Immature natural killer cell (primary cell): ENCODE measurements around the gene RNU1-1. TPM values are rescaled to one million over a fixed set of nuclear protein-coding genes. Genes with fewer than 3 reads are reported as not detected.
"Not testable (repeated sequence)": the region's sequence is repeated elsewhere in the genome, so short reads cannot be mapped to it uniquely, and the experiment has no call there.

ENCODE experiments used
- DNase-seq, 3 donors: peaks; one replicate each; pipeline ENCODE4 v3.0.0; 2022; ENCODE audit warnings: mixed read lengths in 1 of 3
- H3K27ac Mint-ChIP-seq, 6 donors: one replicate each; pipeline ENCODE4 v1.8.0; 2020; ENCODE audit warnings: mixed read lengths in 6 of 6, mild to moderate bottlenecking in 5 of 6, inconsistent platforms in 4 of 6, moderate library complexity in 3 of 6
- H3K27me3 Mint-ChIP-seq, 3 donors: one replicate each; pipeline ENCODE4 v1.8.0; 2020 to 2021; ENCODE audit warnings: low read depth in 3 of 3, mild to moderate bottlenecking in 3 of 3, mixed read lengths in 3 of 3, moderate library complexity in 3 of 3, inconsistent platforms in 1 of 3
- H3K36me3 Mint-ChIP-seq, 3 donors: one replicate each; pipeline ENCODE4 v1.8.0; 2020; ENCODE audit warnings: mixed read lengths in 3 of 3, inconsistent platforms in 2 of 3, mild to moderate bottlenecking in 2 of 3
- H3K4me1 Mint-ChIP-seq, 2 donors: one replicate each; pipeline ENCODE4 v1.8.0; 2020; ENCODE audit warnings: inconsistent platforms in 2 of 2, mild to moderate bottlenecking in 2 of 2, mixed read lengths in 2 of 2, moderate library complexity in 1 of 2
- H3K4me3 Mint-ChIP-seq, 5 donors: one replicate each; pipeline ENCODE4 v1.8.0; 2020; ENCODE audit warnings: mild to moderate bottlenecking in 5 of 5, mixed read lengths in 5 of 5, inconsistent platforms in 3 of 5, moderate library complexity in 3 of 5
- H3K9me3 Mint-ChIP-seq, 6 donors: one replicate each; pipeline ENCODE4 v1.8.0; 2020; ENCODE audit warnings: mild to moderate bottlenecking in 6 of 6, mixed read lengths in 6 of 6, inconsistent platforms in 4 of 6, moderate library complexity in 3 of 6
- polyA plus RNA-seq, 3 donors: library from polyadenylated mRNA; unstranded; fragments of 300-500 nt; fragmentation: Illumina TruSeq; gene quantifications; one replicate each; pipeline ENCODE4 v1.2.3, GENCODE V29; 2021

Gene RNU1-1
- polyA plus RNA-seq = 10 to 100 TPM in 1 of 3 donors, not detected in 2; 28.1 TPM

GRCh38 chr1:16514107-16515055 lies at the start of gene RNU1-1:
Gene RNU1-1, minus strand, starts transcription at chr1:16514285.
- H3K9me3 Mint-ChIP-seq, H3K4me3 Mint-ChIP-seq, H3K36me3 Mint-ChIP-seq, H3K27ac Mint-ChIP-seq, H3K27me3 Mint-ChIP-seq, H3K4me1 Mint-ChIP-seq: not testable (repeated sequence)
- peak; percentile 89 to 93 (median 93) for DNase-seq

DNA sequence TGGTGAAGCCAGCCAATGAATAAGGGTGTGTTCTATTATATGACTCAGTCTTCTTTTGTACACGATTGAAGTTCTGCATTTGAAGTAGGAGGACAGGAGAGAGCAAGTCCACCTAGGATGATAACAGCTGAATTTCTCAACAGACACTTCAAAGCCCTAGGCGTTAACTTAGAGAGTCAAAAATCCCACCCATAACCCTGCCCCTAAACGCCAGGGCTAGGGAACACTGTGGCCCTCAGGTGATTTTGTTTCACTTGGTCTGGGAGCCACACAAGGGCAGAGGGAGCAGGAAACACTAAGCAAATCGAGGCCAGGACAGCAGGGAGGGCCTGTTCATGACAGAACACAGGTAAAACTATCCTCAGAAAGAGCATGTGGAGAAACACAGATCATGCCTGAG lies 47.0 kb upstream of the RNU1-1 start:
- H3K27ac Mint-ChIP-seq, H3K4me1 Mint-ChIP-seq, H3K27me3 Mint-ChIP-seq, H3K4me3 Mint-ChIP-seq, H3K9me3 Mint-ChIP-seq, DNase-seq, H3K36me3 Mint-ChIP-seq: not testable (repeated sequence)

DNA sequence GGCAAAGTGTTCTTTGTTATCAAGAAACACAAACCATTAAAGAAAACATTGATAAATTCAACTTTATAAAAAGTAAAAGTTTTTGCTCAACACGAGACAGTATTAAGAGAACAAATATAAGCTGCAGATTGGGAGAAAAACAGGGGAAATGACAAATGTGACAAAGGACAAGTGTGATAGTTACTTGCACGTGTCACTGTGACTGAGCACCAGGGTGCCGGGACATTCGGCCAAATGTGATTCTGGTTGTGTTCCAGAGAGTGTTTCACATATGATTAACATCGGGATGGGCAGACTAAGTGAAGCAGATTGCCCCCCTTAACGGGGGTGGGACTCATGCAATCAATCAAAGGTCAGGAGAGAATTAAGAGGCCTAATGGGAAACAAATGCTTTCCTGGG lies 46.4 kb upstream of the RNU1-1 start:
- not testable (repeated sequence) for DNase-seq, H3K4me3 Mint-ChIP-seq, H3K4me1 Mint-ChIP-seq, H3K27me3 Mint-ChIP-seq, H3K36me3 Mint-ChIP-seq, H3K27ac Mint-ChIP-seq, H3K9me3 Mint-ChIP-seq

GRCh38 chr1:16559688-16560087 lies 45.6 kb upstream of the RNU1-1 start:
- not testable (repeated sequence) for H3K4me3 Mint-ChIP-seq, DNase-seq, H3K36me3 Mint-ChIP-seq, H3K4me1 Mint-ChIP-seq, H3K27me3 Mint-ChIP-seq, H3K9me3 Mint-ChIP-seq, H3K27ac Mint-ChIP-seq

GRCh38 chr1:16557034-16557433 lies 42.9 kb upstream of the RNU1-1 start:
- not testable (repeated sequence) for H3K4me1 Mint-ChIP-seq, H3K4me3 Mint-ChIP-seq, H3K36me3 Mint-ChIP-seq, H3K27me3 Mint-ChIP-seq, DNase-seq, H3K27ac Mint-ChIP-seq, H3K9me3 Mint-ChIP-seq

DNA sequence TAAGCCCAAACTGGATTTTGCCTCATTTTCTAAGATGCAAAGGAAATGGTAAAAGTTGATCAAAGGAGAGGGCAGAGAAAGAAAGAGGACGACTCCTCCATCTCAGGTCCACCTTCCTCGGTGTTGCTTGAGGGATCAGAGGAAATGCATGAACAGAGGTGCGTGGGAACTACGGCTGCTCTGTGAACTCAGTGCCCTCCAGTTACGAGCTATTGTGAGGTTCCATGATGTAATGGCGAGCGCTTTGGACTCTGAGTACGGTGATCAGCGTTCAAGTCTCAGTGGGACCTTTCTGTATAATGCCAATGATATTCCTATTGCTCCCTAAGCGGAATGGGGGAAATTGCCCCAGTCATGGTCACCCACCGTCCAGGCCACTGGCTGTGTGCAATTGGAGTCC lies 39.2 kb upstream of the RNU1-1 start:
- not testable (repeated sequence) for H3K4me3 Mint-ChIP-seq, DNase-seq, H3K36me3 Mint-ChIP-seq, H3K4me1 Mint-ChIP-seq, H3K27me3 Mint-ChIP-seq, H3K27ac Mint-ChIP-seq, H3K9me3 Mint-ChIP-seq

- not testable (repeated sequence) for H3K27me3 Mint-ChIP-seq, H3K4me1 Mint-ChIP-seq, H3K27ac Mint-ChIP-seq, DNase-seq, H3K9me3 Mint-ChIP-seq, H3K4me3 Mint-ChIP-seq, H3K36me3 Mint-ChIP-seq
These were observed 36.3 kb upstream of the RNU1-1 start for GRCh38 chr1:16550212-16550918.

- not testable (repeated sequence) for H3K27ac Mint-ChIP-seq, H3K27me3 Mint-ChIP-seq, DNase-seq, H3K36me3 Mint-ChIP-seq, H3K4me1 Mint-ChIP-seq, H3K9me3 Mint-ChIP-seq, H3K4me3 Mint-ChIP-seq
These were observed 35.5 kb upstream of the RNU1-1 start for GRCh38 chr1:16549545-16549944.

DNA sequence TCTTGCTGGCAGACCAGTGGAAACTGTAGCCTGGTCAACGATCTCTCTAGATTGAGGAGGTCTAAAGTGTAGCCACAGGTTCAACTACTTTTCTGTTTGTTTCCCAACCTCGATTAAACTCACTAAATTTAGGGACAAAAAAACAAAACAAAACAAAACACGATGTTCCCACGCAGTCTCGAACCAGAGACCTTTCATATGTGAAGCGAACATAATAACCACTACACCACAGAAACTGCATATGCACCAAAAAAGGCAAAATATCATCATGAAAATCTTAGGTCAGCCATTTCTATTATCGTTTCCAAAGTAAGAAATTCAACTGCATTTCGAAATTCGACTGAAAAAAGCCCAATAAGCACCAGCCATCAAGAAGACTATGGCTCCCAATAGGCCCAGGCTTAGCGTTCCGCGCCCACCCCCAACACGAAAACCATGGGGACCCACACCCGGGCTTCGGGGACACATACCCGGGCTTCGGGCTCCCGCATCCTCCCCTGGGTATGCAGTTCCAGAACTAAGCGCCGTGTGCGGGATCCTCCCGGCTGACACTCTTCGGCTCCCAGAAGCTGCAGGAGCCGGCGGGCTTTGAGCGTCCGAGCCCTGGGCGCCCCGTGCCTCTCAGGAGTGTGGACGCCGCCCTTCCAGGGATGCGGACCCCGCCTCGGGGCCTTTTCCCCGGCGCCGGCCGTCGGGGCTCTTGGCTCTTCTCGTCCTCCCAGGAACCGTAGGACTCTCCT lies 33.6 kb upstream of the RNU1-1 start:
- H3K27me3 Mint-ChIP-seq, H3K9me3 Mint-ChIP-seq, H3K27ac Mint-ChIP-seq, H3K36me3 Mint-ChIP-seq, DNase-seq, H3K4me1 Mint-ChIP-seq, H3K4me3 Mint-ChIP-seq: not testable (repeated sequence)

DNA sequence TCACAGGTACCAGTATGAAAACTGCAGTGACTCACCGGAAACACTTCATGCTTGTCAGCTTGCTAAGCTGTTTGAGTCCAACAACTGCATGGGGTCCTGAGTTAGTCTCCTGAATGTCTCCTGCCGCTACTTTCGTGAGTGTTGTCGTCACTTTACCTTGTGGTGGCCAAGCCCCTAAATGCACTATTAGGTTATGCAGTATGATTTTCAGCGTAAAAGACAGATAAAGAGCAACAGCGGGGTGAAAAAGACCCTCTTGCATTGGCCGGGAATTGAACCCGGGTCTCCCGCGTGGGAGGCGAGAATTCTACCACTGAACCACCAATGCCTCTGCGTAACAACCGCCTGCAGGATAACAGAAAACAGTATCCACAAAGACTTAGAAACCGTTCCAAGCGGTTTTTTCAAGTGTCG lies 31.6 kb upstream of the RNU1-1 start:
- not testable (repeated sequence) for H3K27me3 Mint-ChIP-seq, H3K4me1 Mint-ChIP-seq, H3K36me3 Mint-ChIP-seq, H3K27ac Mint-ChIP-seq, H3K4me3 Mint-ChIP-seq, H3K9me3 Mint-ChIP-seq
- DNase-seq = peak in 1 of 3 donors; percentile 11

GRCh38 chr1:16540421-16540893 lies 26.4 kb upstream of the RNU1-1 start:
- H3K9me3 Mint-ChIP-seq, H3K4me1 Mint-ChIP-seq, H3K36me3 Mint-ChIP-seq, H3K27ac Mint-ChIP-seq, H3K27me3 Mint-ChIP-seq, DNase-seq, H3K4me3 Mint-ChIP-seq: not testable (repeated sequence)

- peaks cover 6 to 11% (median 8%) of the 10 kb centered on the region in 3 donors for H3K27me3 Mint-ChIP-seq
- H3K4me1 Mint-ChIP-seq, H3K9me3 Mint-ChIP-seq, H3K27ac Mint-ChIP-seq, H3K4me3 Mint-ChIP-seq, DNase-seq, H3K36me3 Mint-ChIP-seq: not testable (repeated sequence)
These were observed 23.4 kb upstream of the RNU1-1 start for GRCh38 chr1:16537528-16537927.

DNA sequence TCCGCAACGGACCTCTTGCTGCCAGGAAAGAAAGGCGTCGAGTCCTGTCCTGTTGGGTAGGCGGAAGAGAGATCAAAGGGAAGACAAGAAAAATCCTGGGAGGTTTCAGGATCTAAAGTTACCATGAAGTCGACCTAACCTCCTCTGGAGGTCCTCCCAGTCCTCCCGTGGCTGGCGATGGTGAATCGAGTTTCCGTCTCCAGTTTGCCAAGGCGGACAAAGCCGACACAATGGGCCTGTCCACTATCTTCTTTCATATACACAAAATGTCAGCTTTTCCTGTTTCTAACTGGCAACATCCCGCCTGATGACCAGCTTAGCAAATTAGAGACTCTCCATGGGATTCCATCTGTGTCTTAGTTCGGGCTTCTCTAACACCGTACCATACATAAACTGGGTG lies 22.7 kb upstream of the RNU1-1 start:
- not testable (repeated sequence) for H3K4me1 Mint-ChIP-seq, H3K9me3 Mint-ChIP-seq, H3K4me3 Mint-ChIP-seq, H3K27ac Mint-ChIP-seq, DNase-seq, H3K36me3 Mint-ChIP-seq
- H3K27me3 Mint-ChIP-seq = peaks cover 8 to 17% (median 9%) of the 10 kb centered on the region in 3 donors

GRCh38 chr1:16535898-16536297 lies 21.8 kb upstream of the RNU1-1 start:
- H3K4me1 Mint-ChIP-seq, H3K9me3 Mint-ChIP-seq, H3K4me3 Mint-ChIP-seq, H3K27ac Mint-ChIP-seq, H3K36me3 Mint-ChIP-seq, DNase-seq: not testable (repeated sequence)
- H3K27me3 Mint-ChIP-seq = peaks cover 8 to 19% (median 11%) of the 10 kb centered on the region in 3 donors
